Measurements from ENCODE around the gene TRAPPC5.

TRAPPC5 gene

GRCh38 chr19:7674010-7675005 is 6.3 kb upstream of the TRAPPC5 start:
- peak in 22 of 56 donors; percentile 1 to 56 (median 18) for DNase-seq

GRCh38 chr19:7676376-7676775 is 4.3 kb upstream of the TRAPPC5 start:
- DNase-seq: no peak

- DNase-seq: no peak
Measured at GRCh38 chr19:7676854-7677253, 3.8 kb upstream of the TRAPPC5 start, which contains the start of gene MCEMP1. Gene MCEMP1 (plus strand): TSS chr19:7677090. CDS start chr19:7677121, 31 bp downstream.

- DNase-seq: no peak
Measured at GRCh38 chr19:7677669-7678311, 2.8 kb upstream of the TRAPPC5 start.

GRCh38 chr19:7678971-7679751 is 1.5 kb upstream of the TRAPPC5 start:
- DNase-seq: peak in 25 of 56 donors; percentile 2 to 50 (median 20)

- DNase-seq: peak in 1 of 56 donors; percentile 38
Measured at GRCh38 chr19:7679771-7680605, 645 bp upstream of the TRAPPC5 start.

GRCh38 chr19:7681340-7682174 is 924 bp downstream of the TRAPPC5 start:
- DNase-seq: peak in 51 of 56 donors; percentile 5 to 84 (median 41)

GRCh38 chr19:7682175-7682855 is 1.7 kb downstream of the TRAPPC5 start:
- peak in 12 of 56 donors; percentile 18 to 62 (median 42) for DNase-seq

GRCh38 chr19:7685546-7686445 is 5.2 kb downstream of the TRAPPC5 start:
- DNase-seq: no peak

GRCh38 chr19:7687177-7687576 is 6.5 kb downstream of the TRAPPC5 start:
- no peak for DNase-seq

GRCh38 chr19:7689165-7689564 is 8.5 kb downstream of the TRAPPC5 start:
- no peak for DNase-seq

GRCh38 chr19:7690779-7691258 is 10.2 kb downstream of the TRAPPC5 start:
- DNase-seq: no peak

- no peak for DNase-seq
Measured at GRCh38 chr19:7691497-7691896, 10.9 kb downstream of the TRAPPC5 start.

- DNase-seq: no peak
Measured at GRCh38 chr19:7692417-7693088, 11.9 kb downstream of the TRAPPC5 start.

GRCh38 chr19:7694499-7694898 is 13.9 kb downstream of the TRAPPC5 start:
- no peak for DNase-seq

- DNase-seq: no peak
Measured at GRCh38 chr19:7697721-7698287, 17.2 kb downstream of the TRAPPC5 start.

GRCh38 chr19:7698583-7698982 is 17.9 kb downstream of the TRAPPC5 start:
- DNase-seq: no peak
